Liver (tissue), 9 donors: Measurements from ENCODE around the gene NECAB2. TPM values are rescaled to one million over a fixed set of nuclear protein-coding genes. Genes with fewer than 3 reads are reported as not detected.

Source experiments
- DNase-seq: peaks from one replicate; pipeline ENCODE4 v3.0.0-alpha.2; 2017; ENCODE audit warnings: low spot score
- H3K27ac ChIP-seq, 2 donors: one replicate each; pipeline ENCODE4 v1.7.0; 2013; ENCODE audit warnings: inconsistent platforms in 2 of 2, low read length in 2 of 2, control low read depth in 1 of 2, low read depth in 1 of 2, mild to moderate bottlenecking in 1 of 2
- H3K27me3 ChIP-seq, 4 donors: one replicate each; pipeline versions ENCODE4 v1.6.1 to v1.7.0; 2013; ENCODE audit warnings: low read length in 3 of 4, inconsistent platforms in 1 of 4, mild to moderate bottlenecking in 1 of 4, moderate library complexity in 1 of 4; ENCODE audit not compliant: control insufficient read depth in 4 of 4, insufficient read depth in 4 of 4
- H3K36me3 ChIP-seq, 4 donors: one replicate each; pipeline versions ENCODE4 v1.6.1 to v1.7.0; 2013; ENCODE audit warnings: low read length in 3 of 4, mild to moderate bottlenecking in 3 of 4, low read depth in 1 of 4, moderate library complexity in 1 of 4; ENCODE audit not compliant: control insufficient read depth in 4 of 4, insufficient read depth in 3 of 4
- H3K4me1 ChIP-seq, 4 donors: one replicate each; pipeline versions ENCODE4 v1.6.1 to v1.7.0; 2013; ENCODE audit warnings: low read length in 3 of 4, mild to moderate bottlenecking in 3 of 4, moderate library complexity in 1 of 4; ENCODE audit not compliant: control insufficient read depth in 4 of 4, insufficient read depth in 4 of 4
- H3K4me3 ChIP-seq, 3 donors: one replicate each; pipeline versions ENCODE4 v1.6.1 to v1.7.0; 2013; ENCODE audit warnings: low read length in 3 of 3, control low read depth in 1 of 3, low read depth in 1 of 3, mild to moderate bottlenecking in 1 of 3
- H3K9ac ChIP-seq, 2 donors: one replicate each; pipeline ENCODE4 v1.7.0; 2013; ENCODE audit warnings: low read length in 2 of 2, mild to moderate bottlenecking in 2 of 2, moderate library complexity in 2 of 2, control low read depth in 1 of 2, low read depth in 1 of 2
- H3K9me3 ChIP-seq, 4 donors: one replicate each; pipeline versions ENCODE4 v1.6.1 to v1.7.0; 2013; ENCODE audit warnings: low read length in 3 of 4; ENCODE audit not compliant: control insufficient read depth in 4 of 4
- EGR1 ChIP-seq, 2 donors: IDR thresholded peaks; 2 replicates each; pipeline ENCODE4 v1.6.1; 2016 to 2018; ENCODE audit warnings: antibody characterized with exemption in 2 of 2, low read depth in 2 of 2
- FOXA1 ChIP-seq: IDR thresholded peaks from 2 replicates; pipeline ENCODE4 v1.6.1; 2016; ENCODE audit warnings: antibody characterized with exemption
- FOXA2 ChIP-seq: IDR thresholded peaks from 2 replicates; pipeline ENCODE4 v1.6.1; 2016; ENCODE audit warnings: antibody characterized with exemption
- GABPA ChIP-seq, 2 donors: IDR thresholded peaks in 1 of 2; conservative IDR thresholded peaks in 1 of 2; 2 replicates each; pipeline ENCODE4 v1.6.1; 2016; ENCODE audit warnings: antibody characterized with exemption in 2 of 2, mild to moderate bottlenecking in 1 of 2, moderate library complexity in 1 of 2
- HNF4A ChIP-seq, 2 donors: conservative IDR thresholded peaks; 2 replicates each; pipeline ENCODE4 v1.6.1; 2016; ENCODE audit warnings: antibody characterized with exemption in 2 of 2, mild to moderate bottlenecking in 2 of 2
- HNF4G ChIP-seq: IDR thresholded peaks from 2 replicates; pipeline ENCODE4 v1.6.1; 2016; ENCODE audit warnings: antibody characterized with exemption
- JUND ChIP-seq, 2 donors: IDR thresholded peaks; 2 replicates each; pipeline ENCODE4 v1.6.1; 2016; ENCODE audit warnings: antibody characterized with exemption in 2 of 2
- MAX ChIP-seq: IDR thresholded peaks from 2 replicates; pipeline ENCODE4 v1.6.1; 2016; ENCODE audit warnings: antibody characterized with exemption
- NR2F2 ChIP-seq: IDR thresholded peaks from 2 replicates; pipeline ENCODE4 v1.6.1; 2016; ENCODE audit warnings: antibody characterized with exemption
- RAD21 ChIP-seq, 2 donors: IDR thresholded peaks; 2 replicates each; pipeline ENCODE4 v1.6.1; 2016; ENCODE audit warnings: antibody characterized with exemption in 2 of 2, mild to moderate bottlenecking in 2 of 2
- REST ChIP-seq: IDR thresholded peaks from 2 replicates; pipeline ENCODE4 v1.6.1; 2016; ENCODE audit warnings: antibody characterized with exemption, mild to moderate bottlenecking
- RXRA ChIP-seq, 2 donors: IDR thresholded peaks; 2 replicates each; pipeline ENCODE4 v1.6.1; 2017 to 2018; ENCODE audit warnings: antibody characterized with exemption in 2 of 2, mild to moderate bottlenecking in 1 of 2
- SP1 ChIP-seq: IDR thresholded peaks from 2 replicates; pipeline ENCODE4 v1.6.1; 2018; ENCODE audit warnings: antibody characterized with exemption, mild to moderate bottlenecking
- TAF1 ChIP-seq: conservative IDR thresholded peaks from 2 replicates; pipeline ENCODE4 v1.6.1; 2016; ENCODE audit warnings: antibody characterized with exemption, mild to moderate bottlenecking
- YY1 ChIP-seq: IDR thresholded peaks from 2 replicates; pipeline ENCODE4 v1.6.1; 2016; ENCODE audit warnings: antibody characterized with exemption, mild to moderate bottlenecking
- ZBTB33 ChIP-seq: IDR thresholded peaks from 2 replicates; pipeline ENCODE4 v1.6.1; 2016; ENCODE audit warnings: antibody characterized with exemption
- WGBS: extraction: QIAGEN DNeasy Blood & Tissue Kit; methylation state at CpG from one replicate; pipeline ENCODE4 v1.1.7; 2013; 5-methylcytosine and 5-hydroxymethylcytosine counted together
- polyA plus RNA-seq, 2 donors: library from polyadenylated mRNA; stranded (reverse) in 1 of 2; unstranded in 1 of 2; fragments of 200-250 nt in 1 of 2; fragments of >200 nt in 1 of 2; fragmentation: Nextera tagmentation in 1 of 2; extraction: Ambion mirVana in 1 of 2; gene quantifications; one replicate each; pipeline versions ENCODE4 v1.2.1 to v1.2.3, GENCODE V29; 2013 to 2015
- total RNA-seq, 2 donors: library from RNA; depleted of rRNA; stranded (reverse); fragments of >200 nt; gene quantifications; one replicate each; pipeline ENCODE4 v1.2.3, GENCODE V29; 2014
- TF ChIP-seq, protein P1 (sequence below): IDR thresholded peaks from 2 replicates; pipeline ENCODE4 v1.6.1; 2016; ENCODE audit warnings: antibody characterized with exemption
- TF ChIP-seq, protein P2 (sequence below): fragments of 150-350 bp; IDR thresholded peaks from 2 replicates; pipeline ENCODE4 v1.5.1; 2017; ENCODE audit warnings: improper control_type of control experiment, low read depth, low read length; ENCODE audit not compliant: missing input control
- donor health status: healthy.
- donor health status: healthy.
- donor health status: healthy.
- donor health status: healthy.
- donor health status: healthy.

Gene NECAB2
- total and polyA plus RNA-seq, 4 donors, result 2.7 to 3.8 (median 2.9) TPM; not detected in 1

GRCh38 chr16:83958137-83958845, 9.8 kb upstream of the NECAB2 start:
- Histone ChIP-seq H3K27me3 (no peaks in the 10 kb centered on the region), H3K4me1 (peaks cover 0 to 26% (median 19%) of the 10 kb centered on the region in 4 donors), H3K27ac (no peak overlapping the region), H3K4me3 (no peak overlapping the region), H3K9ac (no peak overlapping the region), H3K9me3 (no peaks in the 10 kb centered on the region), H3K36me3 (peaks cover 20 to 54% (median 50%) of the 10 kb centered on the region in 4 donors)
- TF ChIP-seq ZBTB33, result no peak
- TF ChIP-seq HNF4G, result no peak
- no peak for TF ChIP-seq EGR1 (IDR thresholded peaks at IDR 0.05; ENCODE audit: low read depth in 2 of 2)
- TF ChIP-seq FOXA2, result no peak
- no peak for TF ChIP-seq NR2F2
- TF ChIP-seq GABPA (IDR thresholded peaks at IDR 0.05 in 1 of 2, conservative IDR thresholded peaks at IDR 0.05 in 1 of 2), result no peak
- TF ChIP-seq HNF4A (conservative IDR thresholded peaks at IDR 0.05), result no peak
- DNase-seq, result no peak
- WGBS, result 82% methylated on average over 21 of the region's 21 CpGs

DNA sequence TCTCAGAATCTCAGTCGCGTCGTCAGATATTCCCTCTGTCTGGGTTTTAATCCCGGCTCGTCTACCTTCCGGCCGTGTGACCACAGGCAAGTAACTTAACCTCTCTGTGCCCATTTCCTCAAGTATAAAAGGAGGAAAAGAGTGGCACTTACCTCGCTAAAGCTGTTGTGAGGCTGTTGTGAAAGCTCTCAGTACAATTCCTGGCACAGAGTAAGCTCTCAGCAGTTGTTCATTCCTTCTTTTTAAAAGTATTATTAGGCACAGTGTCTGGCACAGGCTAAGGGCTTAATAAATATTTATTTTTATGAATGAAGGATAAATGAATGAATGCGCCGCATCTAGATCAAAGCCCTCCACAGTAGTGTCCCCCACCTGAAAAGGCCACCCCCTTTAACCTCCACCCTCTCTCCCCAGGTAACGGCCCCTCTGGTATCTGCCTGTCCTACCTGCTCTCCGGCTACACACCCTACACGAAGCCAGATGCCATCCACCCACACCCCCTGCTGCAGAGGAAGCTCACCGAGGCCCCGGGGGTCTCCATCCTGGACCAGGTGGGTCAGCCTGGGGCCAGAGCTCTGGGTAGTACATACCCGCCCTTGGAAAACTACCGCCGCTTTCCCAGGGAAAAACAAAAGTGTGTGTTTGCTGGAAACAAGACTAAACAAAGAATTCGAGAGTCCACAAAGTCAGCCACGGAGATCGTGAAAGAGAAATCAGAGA, 9.0 kb upstream of the NECAB2 start:
- no peaks in the 10 kb centered on the region for H3K9me3 ChIP-seq
- H3K27me3 ChIP-seq, result no peaks in the 10 kb centered on the region
- peaks cover 20 to 59% (median 56%) of the 10 kb centered on the region in 4 donors for H3K36me3 ChIP-seq
- WGBS, result 77% methylated on average over 21 of the region's 21 CpGs
- no peak overlapping the region for H3K27ac ChIP-seq
- H3K4me1 ChIP-seq, result peaks cover 0 to 26% (median 18%) of the 10 kb centered on the region in 4 donors
- H3K9ac ChIP-seq, result no peak overlapping the region
- TF ChIP-seq HNF4A (conservative IDR thresholded peaks at IDR 0.05) (no peak), NR2F2 (no peak), HNF4G (no peak), TAF1 (no peak), RAD21 (IDR thresholded peaks at IDR 0.05) (no peak), REST (no peak), MAX (no peak), FOXA1 (no peak), RXRA (IDR thresholded peaks at IDR 0.05) (no peak), ZBTB33 (no peak), SP1 (no peak), JUND (IDR thresholded peaks at IDR 0.05) (no peak), EGR1 (IDR thresholded peaks at IDR 0.05; ENCODE audit: low read depth in 2 of 2) (no peak), FOXA2 (no peak), GABPA (IDR thresholded peaks at IDR 0.05 in 1 of 2, conservative IDR thresholded peaks at IDR 0.05 in 1 of 2) (no peak), YY1 (no peak)
- TF ChIP-seq, protein P1, sequence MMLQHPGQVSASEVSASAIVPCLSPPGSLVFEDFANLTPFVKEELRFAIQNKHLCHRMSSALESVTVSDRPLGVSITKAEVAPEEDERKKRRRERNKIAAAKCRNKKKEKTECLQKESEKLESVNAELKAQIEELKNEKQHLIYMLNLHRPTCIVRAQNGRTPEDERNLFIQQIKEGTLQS, result no peak
- TF ChIP-seq, protein P2, sequence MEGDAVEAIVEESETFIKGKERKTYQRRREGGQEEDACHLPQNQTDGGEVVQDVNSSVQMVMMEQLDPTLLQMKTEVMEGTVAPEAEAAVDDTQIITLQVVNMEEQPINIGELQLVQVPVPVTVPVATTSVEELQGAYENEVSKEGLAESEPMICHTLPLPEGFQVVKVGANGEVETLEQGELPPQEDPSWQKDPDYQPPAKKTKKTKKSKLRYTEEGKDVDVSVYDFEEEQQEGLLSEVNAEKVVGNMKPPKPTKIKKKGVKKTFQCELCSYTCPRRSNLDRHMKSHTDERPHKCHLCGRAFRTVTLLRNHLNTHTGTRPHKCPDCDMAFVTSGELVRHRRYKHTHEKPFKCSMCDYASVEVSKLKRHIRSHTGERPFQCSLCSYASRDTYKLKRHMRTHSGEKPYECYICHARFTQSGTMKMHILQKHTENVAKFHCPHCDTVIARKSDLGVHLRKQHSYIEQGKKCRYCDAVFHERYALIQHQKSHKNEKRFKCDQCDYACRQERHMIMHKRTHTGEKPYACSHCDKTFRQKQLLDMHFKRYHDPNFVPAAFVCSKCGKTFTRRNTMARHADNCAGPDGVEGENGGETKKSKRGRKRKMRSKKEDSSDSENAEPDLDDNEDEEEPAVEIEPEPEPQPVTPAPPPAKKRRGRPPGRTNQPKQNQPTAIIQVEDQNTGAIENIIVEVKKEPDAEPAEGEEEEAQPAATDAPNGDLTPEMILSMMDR, result no peak
- no peak for DNase-seq
- H3K4me3 ChIP-seq, result no peak overlapping the region
